WTC11 (cell line): ENCODE data around the gene C19orf25. TPM values are rescaled to one million over a fixed set of nuclear protein-coding genes. Genes with fewer than 3 reads are reported as not detected.

Experiments
- ATAC-seq: fragments of 200-7000 bp; cut with Tn5 transposase; 2 replicates; pipeline ENCODE4 v1.10.0; 2021; ENCODE audit warnings: mild to moderate bottlenecking, moderate library complexity
- CTCF ChIA-PET: fragments of 300-600 bp; sonication (Branson Sonifier 250); formaldehyde crosslinking; loops from one replicate; lab custom pipeline; 2021; ENCODE audit warnings: antibody characterized with exemption; lab: Charles Lee
- POLR2A ChIA-PET: fragments of 350-600 bp; sonication (Branson Sonifier 250); formaldehyde crosslinking; loops from one replicate; lab custom pipeline; 2021; ENCODE audit warnings: antibody characterized with exemption; lab: Charles Lee
- DNase-seq: peaks from one replicate; pipeline ENCODE4 v3.0.0; 2021; ENCODE audit warnings: low spot score
- H3K27ac Mint-ChIP-seq: 2 replicates; pipeline ENCODE4 v1.8.0; 2021; ENCODE audit warnings: mixed read lengths
- H3K27me3 Mint-ChIP-seq: 2 replicates; pipeline ENCODE4 v1.8.0; 2021; ENCODE audit warnings: low read depth, mild to moderate bottlenecking, moderate library complexity, mixed read lengths
- H3K36me3 Mint-ChIP-seq: 2 replicates; pipeline ENCODE4 v1.8.0; 2021; ENCODE audit warnings: mixed read lengths
- H3K4me1 Mint-ChIP-seq: 2 replicates; pipeline ENCODE4 v1.8.0; 2022; ENCODE audit warnings: mixed read lengths
- H3K4me3 Mint-ChIP-seq: 2 replicates; pipeline ENCODE4 v1.8.0; 2021; ENCODE audit warnings: mild to moderate bottlenecking, moderate library complexity, mixed read lengths
- H3K9me3 Mint-ChIP-seq: 2 replicates; pipeline ENCODE4 v1.8.0; 2021; ENCODE audit warnings: mixed read lengths
- EMX1 ChIP-seq: fragments of 250-450 bp; sonication (Bioruptor Pico); IDR thresholded peaks from 2 replicates; pipeline ENCODE4 v1.8.0; 2021; ENCODE audit warnings: mild to moderate bottlenecking
- HMGXB4 ChIP-seq: sonication (generic); formaldehyde crosslinking; IDR thresholded peaks from 2 replicates; pipeline ENCODE4 v1.8.1; 2023; ENCODE audit warnings: mild to moderate bottlenecking, moderate library complexity, missing genetic modification reagents
- MAX ChIP-seq: sonication (generic); formaldehyde crosslinking; IDR thresholded peaks from 2 replicates; pipeline ENCODE4 v1.8.0; 2022; ENCODE audit warnings: mild to moderate bottlenecking, missing genetic modification reagents
- MXD4 ChIP-seq: fragments of 250-450 bp; sonication (Bioruptor Pico); IDR thresholded peaks from 2 replicates; pipeline ENCODE4 v1.8.0; 2021; ENCODE audit warnings: mild to moderate bottlenecking, moderate library complexity, borderline replicate concordance
- RELA ChIP-seq: sonication (generic); formaldehyde crosslinking; IDR thresholded peaks from 2 replicates; pipeline ENCODE4 v1.8.1; 2022; ENCODE audit warnings: missing genetic modification reagents, mild to moderate bottlenecking, borderline replicate concordance
- SMAD4 ChIP-seq: sonication (generic); formaldehyde crosslinking; IDR thresholded peaks from 2 replicates; pipeline ENCODE4 v1.8.0; 2022; ENCODE audit warnings: mild to moderate bottlenecking, missing genetic modification reagents
- total RNA-seq: library from RNA; stranded (reverse); gene quantifications from 3 replicates; pipeline ENCODE4 v1.2.3, GENCODE V29; 2021
- TF ChIP-seq, protein P1 (sequence below): sonication (generic); formaldehyde crosslinking; IDR thresholded peaks from 2 replicates; pipeline ENCODE4 v1.8.1; 2022; ENCODE audit warnings: mild to moderate bottlenecking, missing genetic modification reagents, moderate library complexity, borderline replicate concordance
- TF ChIP-seq, protein P2 (sequence below): sonication (generic); formaldehyde crosslinking; IDR thresholded peaks from 2 replicates; pipeline ENCODE4 v1.8.1; 2023; ENCODE audit warnings: mild to moderate bottlenecking, missing genetic modification reagents, moderate library complexity
- TF ChIP-seq, protein P3 (sequence below): fragments of 250-450 bp; sonication (Bioruptor Pico); IDR thresholded peaks from 2 replicates; pipeline ENCODE4 v1.9.0; 2021; ENCODE audit warnings: moderate library complexity, mild to moderate bottlenecking, inconsistent platforms, borderline replicate concordance
- TF ChIP-seq, protein P4 (sequence below): sonication (generic); formaldehyde crosslinking; conservative IDR thresholded peaks from 2 replicates; pipeline ENCODE4 v1.8.1; 2023; ENCODE audit warnings: mild to moderate bottlenecking, low read depth, missing genetic modification reagents, moderate library complexity

Gene C19orf25
- total RNA-seq, 1 experiment from 2014 or later, result 65.7 TPM

DNA sequence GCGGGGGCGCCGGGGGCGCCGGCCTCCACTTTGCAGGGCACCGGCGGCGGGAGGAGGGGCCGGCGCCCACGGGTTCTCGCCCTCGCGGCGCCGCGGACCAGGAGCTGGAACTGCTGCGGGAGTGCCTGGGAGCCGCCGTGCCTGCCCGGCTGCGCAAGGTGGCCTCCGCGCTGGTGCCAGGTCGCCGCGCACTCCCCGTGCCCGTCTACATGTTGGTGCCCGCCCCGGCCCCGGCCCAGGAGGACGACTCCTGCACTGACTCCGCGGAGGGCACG is 11.9 kb downstream of the C19orf25 start:
- H3K36me3 Mint-ChIP-seq, result no peaks in the 10 kb centered on the region
- H3K4me1 Mint-ChIP-seq, result peaks cover 2% of the 10 kb centered on the region; the same call in 1 of the 2 replicates
- ChIA-PET CTCF (interaction anchor here (1.3 to 5.0 kb wide), 11 partner anchors 8 to 359 kb away, joined by 3 to 76 read pairs (median 9); partner anchors contain the start of gene REEP6), POLR2A (no interaction called here)
- ATAC-seq (no peak), DNase-seq (no peak)
- no peak overlapping the region for H3K27ac Mint-ChIP-seq
- no peaks in the 10 kb centered on the region for H3K9me3 Mint-ChIP-seq
- H3K27me3 Mint-ChIP-seq, result peaks cover 76% of the 10 kb centered on the region
- TF ChIP-seq MXD4 (CRISPR knock-in tag) (no peak), RELA (CRISPR knock-in tag) (no peak), EMX1 (CRISPR knock-in tag) (no peak), HMGXB4 (CRISPR knock-in tag) (peak; percentile 44; the same call in 1 of the 2 replicates), SMAD4 (CRISPR knock-in tag) (no peak)
- TF ChIP-seq, protein P1, sequence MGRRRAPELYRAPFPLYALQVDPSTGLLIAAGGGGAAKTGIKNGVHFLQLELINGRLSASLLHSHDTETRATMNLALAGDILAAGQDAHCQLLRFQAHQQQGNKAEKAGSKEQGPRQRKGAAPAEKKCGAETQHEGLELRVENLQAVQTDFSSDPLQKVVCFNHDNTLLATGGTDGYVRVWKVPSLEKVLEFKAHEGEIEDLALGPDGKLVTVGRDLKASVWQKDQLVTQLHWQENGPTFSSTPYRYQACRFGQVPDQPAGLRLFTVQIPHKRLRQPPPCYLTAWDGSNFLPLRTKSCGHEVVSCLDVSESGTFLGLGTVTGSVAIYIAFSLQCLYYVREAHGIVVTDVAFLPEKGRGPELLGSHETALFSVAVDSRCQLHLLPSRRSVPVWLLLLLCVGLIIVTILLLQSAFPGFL (CRISPR knock-in tag), result no peak
- H3K4me3 Mint-ChIP-seq, result no peak overlapping the region

- POLR2A ChIA-PET, result interaction anchor here (1.7 kb wide), 1 partner anchor 11 kb away, joined by 10 read pairs; no protein-coding TSS in a partner anchor
- no peak for ATAC-seq
- H3K27ac Mint-ChIP-seq, result no peak overlapping the region
These were observed 12.4 kb downstream of the C19orf25 start for GRCh38 chr19:1466461-1467214.

More at GRCh38 chr19:1466461-1467214, 12.4 kb downstream of the C19orf25 start:
- peaks cover 71% of the 10 kb centered on the region for H3K27me3 Mint-ChIP-seq
- CTCF ChIA-PET, result interaction anchor here (0.9 to 5.0 kb wide), 17 partner anchors 8 to 360 kb away, joined by 3 to 76 read pairs (median 7); partner anchors contain the start of gene REEP6
- TF ChIP-seq, protein P2, sequence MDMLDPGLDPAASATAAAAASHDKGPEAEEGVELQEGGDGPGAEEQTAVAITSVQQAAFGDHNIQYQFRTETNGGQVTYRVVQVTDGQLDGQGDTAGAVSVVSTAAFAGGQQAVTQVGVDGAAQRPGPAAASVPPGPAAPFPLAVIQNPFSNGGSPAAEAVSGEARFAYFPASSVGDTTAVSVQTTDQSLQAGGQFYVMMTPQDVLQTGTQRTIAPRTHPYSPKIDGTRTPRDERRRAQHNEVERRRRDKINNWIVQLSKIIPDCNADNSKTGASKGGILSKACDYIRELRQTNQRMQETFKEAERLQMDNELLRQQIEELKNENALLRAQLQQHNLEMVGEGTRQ (CRISPR knock-in tag), result no peak
- TF ChIP-seq, protein P3, sequence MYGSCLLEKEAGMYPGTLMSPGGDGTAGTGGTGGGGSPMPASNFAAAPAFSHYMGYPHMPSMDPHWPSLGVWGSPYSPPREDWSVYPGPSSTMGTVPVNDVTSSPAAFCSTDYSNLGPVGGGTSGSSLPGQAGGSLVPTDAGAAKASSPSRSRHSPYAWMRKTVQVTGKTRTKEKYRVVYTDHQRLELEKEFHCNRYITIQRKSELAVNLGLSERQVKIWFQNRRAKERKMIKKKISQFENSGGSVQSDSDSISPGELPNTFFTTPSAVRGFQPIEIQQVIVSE, result no peak
- TF ChIP-seq, protein P4, sequence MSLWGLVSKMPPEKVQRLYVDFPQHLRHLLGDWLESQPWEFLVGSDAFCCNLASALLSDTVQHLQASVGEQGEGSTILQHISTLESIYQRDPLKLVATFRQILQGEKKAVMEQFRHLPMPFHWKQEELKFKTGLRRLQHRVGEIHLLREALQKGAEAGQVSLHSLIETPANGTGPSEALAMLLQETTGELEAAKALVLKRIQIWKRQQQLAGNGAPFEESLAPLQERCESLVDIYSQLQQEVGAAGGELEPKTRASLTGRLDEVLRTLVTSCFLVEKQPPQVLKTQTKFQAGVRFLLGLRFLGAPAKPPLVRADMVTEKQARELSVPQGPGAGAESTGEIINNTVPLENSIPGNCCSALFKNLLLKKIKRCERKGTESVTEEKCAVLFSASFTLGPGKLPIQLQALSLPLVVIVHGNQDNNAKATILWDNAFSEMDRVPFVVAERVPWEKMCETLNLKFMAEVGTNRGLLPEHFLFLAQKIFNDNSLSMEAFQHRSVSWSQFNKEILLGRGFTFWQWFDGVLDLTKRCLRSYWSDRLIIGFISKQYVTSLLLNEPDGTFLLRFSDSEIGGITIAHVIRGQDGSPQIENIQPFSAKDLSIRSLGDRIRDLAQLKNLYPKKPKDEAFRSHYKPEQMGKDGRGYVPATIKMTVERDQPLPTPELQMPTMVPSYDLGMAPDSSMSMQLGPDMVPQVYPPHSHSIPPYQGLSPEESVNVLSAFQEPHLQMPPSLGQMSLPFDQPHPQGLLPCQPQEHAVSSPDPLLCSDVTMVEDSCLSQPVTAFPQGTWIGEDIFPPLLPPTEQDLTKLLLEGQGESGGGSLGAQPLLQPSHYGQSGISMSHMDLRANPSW (CRISPR knock-in tag), result no peak
- peak; percentile 73; the same call in 1 of the 2 replicates for TF ChIP-seq MAX (CRISPR knock-in tag)
- peaks cover 2% of the 10 kb centered on the region; the same call in 1 of the 2 replicates for H3K4me1 Mint-ChIP-seq
- peak; percentile 23 for DNase-seq
- H3K9me3 Mint-ChIP-seq, result no peaks in the 10 kb centered on the region
- peak overlapping the region; percentile 22; the same call in 1 of the 2 replicates for H3K4me3 Mint-ChIP-seq
- no peaks in the 10 kb centered on the region for H3K36me3 Mint-ChIP-seq
